IMR-90 (cell line): ENCODE results near the gene ARHGAP45. TPM values are rescaled to one million over a fixed set of nuclear protein-coding genes. Genes with fewer than 3 reads are reported as not detected.

Experiments used
- ATAC-seq: fragments of 200-7000 bp; cut with Tn5 transposase; 2 replicates; pipeline ENCODE4 v1.9.1; 2020; ENCODE audit warnings: low read depth, mild to moderate bottlenecking, moderate library complexity
- BruUV-seq: library from RNA; stranded (reverse); fragments of 400-500 nt; replicated peaks from 2 replicates; lab custom pipeline; 2021; lab: Mats Ljungman, UMichigan
- CTCF ChIA-PET: fragments of 300-600 bp; formaldehyde crosslinking; extraction: SDS; loops from one replicate; lab custom pipeline; 2021; ENCODE audit warnings: antibody characterized with exemption; lab: Yijun Ruan, JAX
- POLR2A ChIA-PET: fragments of 300-600 bp; sonication (Branson Sonifier 250); formaldehyde crosslinking; loops from one replicate; lab custom pipeline; 2022; ENCODE audit warnings: antibody characterized with exemption; ENCODE audit not compliant: unreplicated experiment; lab: Charles Lee
- DNase-seq: peaks from one replicate; pipeline ENCODE4 v3.0.0; 2013
- H2AFZ ChIP-seq: replicated peaks from 2 replicates; pipeline ENCODE3; 2013; ENCODE audit warnings: low read length, mild to moderate bottlenecking; ENCODE audit not compliant: poor library complexity
- H2AK5ac ChIP-seq: 2 replicates; pipeline ENCODE4 v1.6.1; 2013; ENCODE audit warnings: low read depth, low read length, inconsistent platforms
- H2AK9ac ChIP-seq: replicated peaks from 2 replicates; pipeline ENCODE3; 2013; ENCODE audit warnings: mild to moderate bottlenecking, low read depth, low read length, moderate library complexity; ENCODE audit not compliant: poor library complexity
- H2BK120ac ChIP-seq: 2 replicates; pipeline ENCODE4 v1.6.1; 2013; ENCODE audit warnings: low read depth, low read length, inconsistent platforms
- H2BK15ac ChIP-seq: 3 replicates; pipeline ENCODE4 v1.6.1; 2013; ENCODE audit warnings: low read depth, low read length, inconsistent platforms
- H2BK20ac ChIP-seq: 2 replicates; pipeline ENCODE4 v1.6.1; 2013; ENCODE audit warnings: low read depth, mild to moderate bottlenecking, inconsistent platforms, low read length, moderate library complexity
- H2BK5ac ChIP-seq: 2 replicates; pipeline ENCODE4 v1.6.1; 2013; ENCODE audit warnings: mild to moderate bottlenecking, low read depth, low read length, inconsistent platforms; ENCODE audit not compliant: poor library complexity, severe bottlenecking
- H3K14ac ChIP-seq: replicated peaks from 2 replicates; pipeline ENCODE4 v1.6.1; 2013; ENCODE audit warnings: low read depth, low read length, inconsistent platforms
- H3K18ac ChIP-seq: 2 replicates; pipeline ENCODE4 v1.6.1; 2013; ENCODE audit warnings: low read depth, low read length, control low read depth
- H3K23ac ChIP-seq: 2 replicates; pipeline ENCODE4 v1.6.1; 2013; ENCODE audit warnings: low read depth, low read length, inconsistent platforms
- H3K27ac ChIP-seq: 2 replicates; pipeline ENCODE4 v1.5.1; 2013; ENCODE audit warnings: mild to moderate bottlenecking, control low read depth, low read length; ENCODE audit not compliant: insufficient read depth
- H3K27me3 ChIP-seq: 2 replicates; pipeline ENCODE4 v1.6.1; 2013; ENCODE audit warnings: low read length; ENCODE audit not compliant: control insufficient read depth, insufficient read depth
- H3K36me3 ChIP-seq: 2 replicates; pipeline ENCODE4 v1.6.1; 2013; ENCODE audit warnings: low read length, mixed read lengths; ENCODE audit not compliant: control insufficient read depth, insufficient read depth
- H3K4ac ChIP-seq: 2 replicates; pipeline ENCODE4 v1.6.1; 2013; ENCODE audit warnings: low read depth, low read length, inconsistent platforms
- H3K4me1 ChIP-seq: 2 replicates; pipeline ENCODE4 v1.6.1; 2013; ENCODE audit warnings: low read length, mixed read lengths; ENCODE audit not compliant: control insufficient read depth, insufficient read depth
- H3K4me2 ChIP-seq: 2 replicates; pipeline ENCODE4 v1.6.1; 2013; ENCODE audit warnings: low read depth, mild to moderate bottlenecking, control low read depth, low read length, moderate library complexity
- H3K4me3 ChIP-seq: 2 replicates; pipeline ENCODE4 v1.5.1; 2013; ENCODE audit warnings: low read depth, mild to moderate bottlenecking, control low read depth, low read length, moderate library complexity; ENCODE audit not compliant: insufficient read depth
- H3K56ac ChIP-seq: 2 replicates; pipeline ENCODE4 v1.6.1; 2013; ENCODE audit warnings: low read length, inconsistent platforms; ENCODE audit not compliant: insufficient read depth; ENCODE audit errors: extremely low read depth
- H3K79me1 ChIP-seq, 2 experiments: 2 replicates each; pipeline ENCODE4 v1.6.1; 2013; ENCODE audit warnings: low read length in 2 of 2, inconsistent platforms in 1 of 2, low read depth in 1 of 2
- H3K9ac ChIP-seq: 2 replicates; pipeline ENCODE4 v1.6.1; 2013; ENCODE audit warnings: low read depth, low read length, control low read depth
- H3K9me1 ChIP-seq: 2 replicates; pipeline ENCODE4 v1.6.1; 2013; ENCODE audit warnings: low read length, inconsistent platforms; ENCODE audit not compliant: insufficient read depth
- H3K9me3 ChIP-seq: 2 replicates; pipeline ENCODE4 v1.6.1; 2013; ENCODE audit warnings: low read length; ENCODE audit not compliant: control insufficient read depth, insufficient read depth
- H4K20me1 ChIP-seq: 2 replicates; pipeline ENCODE4 v1.6.1; 2013; ENCODE audit warnings: low read length, inconsistent platforms; ENCODE audit not compliant: insufficient read depth
- H4K5ac ChIP-seq: 2 replicates; pipeline ENCODE4 v1.6.1; 2013; ENCODE audit warnings: mild to moderate bottlenecking, low read depth, low read length, control low read depth
- H4K8ac ChIP-seq, 2 experiments: 2 replicates each; pipeline ENCODE4 v1.6.1; 2013; ENCODE audit warnings: low read depth in 2 of 2, low read length in 2 of 2, control low read depth in 1 of 2, inconsistent platforms in 1 of 2
- H4K91ac ChIP-seq: 2 replicates; pipeline ENCODE4 v1.6.1; 2013; ENCODE audit warnings: low read depth, low read length, inconsistent platforms; ENCODE audit not compliant: insufficient read depth
- BHLHE40 ChIP-seq: fragments of 150-350 bp; IDR thresholded peaks from 2 replicates; pipeline ENCODE4 v1.6.1; 2016; ENCODE audit warnings: mild to moderate bottlenecking, low read depth, low read length
- CEBPB ChIP-seq: IDR thresholded peaks from 2 replicates; pipeline ENCODE4 v1.6.1; 2012; ENCODE audit warnings: low read depth, low read length, improper control_type of control experiment
- CHD1 ChIP-seq: IDR thresholded peaks from 2 replicates; pipeline ENCODE4 v1.6.1; 2012; ENCODE audit warnings: low read depth, low read length, improper control_type of control experiment
- CTCF ChIP-seq: conservative IDR thresholded peaks from 2 replicates; pipeline ENCODE4 v1.5.1; 2012; ENCODE audit warnings: mild to moderate bottlenecking, low read depth, low read length, improper control_type of control experiment
- ELK1 ChIP-seq: fragments of 150-350 bp; IDR thresholded peaks from 2 replicates; pipeline ENCODE4 v1.6.1; 2016; ENCODE audit warnings: low read depth, mild to moderate bottlenecking, low read length, moderate library complexity, borderline replicate concordance
- FOS ChIP-seq: fragments of 150-350 bp; IDR thresholded peaks from 2 replicates; pipeline ENCODE4 v1.6.1; 2016; ENCODE audit warnings: low read depth, low read length
- MAFK ChIP-seq: IDR thresholded peaks from 2 replicates; pipeline ENCODE4 v1.6.1; 2012; ENCODE audit warnings: low read depth, low read length, improper control_type of control experiment
- MAZ ChIP-seq: IDR thresholded peaks from 2 replicates; pipeline ENCODE4 v1.6.1; 2012; ENCODE audit warnings: low read depth, mild to moderate bottlenecking, low read length, improper control_type of control experiment, moderate library complexity, borderline replicate concordance
- MXI1 ChIP-seq: IDR thresholded peaks from 2 replicates; pipeline ENCODE4 v1.6.1; 2012; ENCODE audit warnings: low read depth, mild to moderate bottlenecking, low read length, moderate library complexity, borderline replicate concordance
- NFE2L2 ChIP-seq: fragments of 150-350 bp; IDR thresholded peaks from 2 replicates; pipeline ENCODE4 v1.6.1; 2016; ENCODE audit warnings: low read depth, mild to moderate bottlenecking, low read length
- POLR2A ChIP-seq: IDR thresholded peaks from 2 replicates; pipeline ENCODE4 v1.6.1; 2012; ENCODE audit warnings: mild to moderate bottlenecking, low read depth, low read length
- RAD21 ChIP-seq: IDR thresholded peaks from 2 replicates; pipeline ENCODE4 v1.6.1; 2012; ENCODE audit warnings: low read length, improper control_type of control experiment
- RCOR1 ChIP-seq: IDR thresholded peaks from 2 replicates; pipeline ENCODE4 v1.6.1; 2012; ENCODE audit warnings: mild to moderate bottlenecking, low read length, improper control_type of control experiment; ENCODE audit not compliant: insufficient replicate concordance
- RFX5 ChIP-seq: IDR thresholded peaks from 2 replicates; pipeline ENCODE4 v1.8.0; 2012; ENCODE audit warnings: low read depth, mild to moderate bottlenecking, low read length, moderate library complexity
- SMC3 ChIP-seq: fragments of 150-350 bp; IDR thresholded peaks from 2 replicates; pipeline ENCODE4 v1.6.1; 2016; ENCODE audit warnings: low read depth, mild to moderate bottlenecking, antibody characterized with exemption, low read length, moderate library complexity
- USF2 ChIP-seq: fragments of 150-350 bp; IDR thresholded peaks from 2 replicates; pipeline ENCODE4 v1.6.1; 2017; ENCODE audit warnings: mild to moderate bottlenecking, antibody characterized with exemption, low read length, low read depth
- WGBS, 2 experiments: methylation state at CpG; one replicate each; pipeline versions ENCODE4 v1.1.5 to v1.1.7; 2013; ENCODE audit warnings: missing lambda C conversion rate in 2 of 2; ENCODE audit not compliant: insufficient read length in 1 of 2; ENCODE audit errors: extremely low coverage in 2 of 2; 5-methylcytosine and 5-hydroxymethylcytosine counted together
- dilution Hi-C: fragments of 300-500 bp; cut with HindIII; formaldehyde crosslinking; loops from one replicate; pipeline ENCODE4 v1.14.3; 2018; ENCODE audit warnings: low sequenced_read_pairs; ENCODE audit not compliant: unreplicated experiment
- in situ Hi-C: fragments of 300-500 bp; cut with MboI; formaldehyde crosslinking; loops from 3 replicates; pipeline ENCODE4 v1.14.3; 2019; ENCODE audit warnings: low sequenced_read_pairs, inconsistent platforms, mixed read lengths
- intact Hi-C: fragments of 100-400 bp; cut with micrococcal nuclease; formaldehyde crosslinking; loops from 2 replicates; pipeline ENCODE4 v1.10.0; 2022
- polyA plus RNA-seq, 3 experiments: library from polyadenylated mRNA; depleted of rRNA; stranded (reverse); fragments of >200 nt; gene quantifications; 2 replicates each; pipeline ENCODE4 v1.2.3, GENCODE V29; 2012; ENCODE audit warnings: low replicate concordance in 1 of 3
- total RNA-seq: library from RNA; depleted of rRNA; stranded (reverse); fragments of >200 nt; gene quantifications from 2 replicates; pipeline ENCODE4 v1.2.3, GENCODE V29; 2012

ARHGAP45 gene
- total and polyA plus RNA-seq, 2 of the 4 experiments (the other 2 are of a cell fraction): 1.3 to 1.7 TPM

GRCh38 chr19:1076951-1077350, 10.0 kb downstream of the ARHGAP45 start:
- CTCF ChIA-PET: interaction anchor here (0.7 kb wide), 1 partner anchor 144 kb away, joined by 4 read pairs; no protein-coding TSS in a partner anchor
- no peak overlapping the region for H3K56ac ChIP-seq
- dilution Hi-C loops: no loop called here
- no peaks in the 10 kb centered on the region for H3K36me3 ChIP-seq
- POLR2A ChIA-PET: interaction anchor here (1.0 kb wide), 1 partner anchor 47 kb away, joined by 4 read pairs; no protein-coding TSS in a partner anchor
- no peak overlapping the region for H3K14ac ChIP-seq
- no peak overlapping the region for H2BK5ac ChIP-seq
- DNase-seq (no peak), ATAC-seq (no peak)
- H3K27me3 ChIP-seq: peaks cover 4% of the 10 kb centered on the region; the same call in 1 of the 2 replicates
- H3K4me2 ChIP-seq: no peak overlapping the region
- no peaks in the 10 kb centered on the region for H3K9me1 ChIP-seq
- no peak overlapping the region for H2BK15ac ChIP-seq
- no peak overlapping the region for H3K27ac ChIP-seq
- H3K79me1 ChIP-seq: no peaks in the 10 kb centered on the region
- no peak overlapping the region for H3K4me3 ChIP-seq
- H2AFZ ChIP-seq: no peak overlapping the region
- 91% methylated on average over 7 of the region's 16 CpGs; no CpG with 5 or more reads in 1 of the 2 experiments for WGBS, 2 experiments
- intact Hi-C loops: no loop called here
- H2AK9ac ChIP-seq: no peak overlapping the region
- no peak overlapping the region for H3K18ac ChIP-seq
- no peak overlapping the region for H3K23ac ChIP-seq
- H4K5ac ChIP-seq: no peak overlapping the region
- H2AK5ac ChIP-seq: no peak overlapping the region
- H3K9me3 ChIP-seq: peaks cover 2% of the 10 kb centered on the region; the same call in 1 of the 2 replicates
- no peak overlapping the region for H2BK20ac ChIP-seq
- H3K4me1 ChIP-seq: no peaks in the 10 kb centered on the region
- TF ChIP-seq NFE2L2 (no peak), MXI1 (no peak), RAD21 (no peak), ELK1 (no peak), CHD1 (no peak), FOS (no peak), USF2 (no peak), CEBPB (no peak), RCOR1 (no peak), MAZ (no peak), MAFK (no peak), CTCF (no peak), RFX5 (no peak), POLR2A (no peak), SMC3 (no peak), BHLHE40 (no peak)
- no peak overlapping the region for H3K4ac ChIP-seq
- no peak overlapping the region for H3K9ac ChIP-seq
- no peak overlapping the region for H2BK120ac ChIP-seq
- H4K8ac ChIP-seq: no peak overlapping the region
- no peak overlapping the region for H4K91ac ChIP-seq
- H4K20me1 ChIP-seq: no peaks in the 10 kb centered on the region
- no TSS peak for BruUV-seq
- in situ Hi-C loops: no loop called here
